Spleen (tissue), 11 donors: ENCODE data around the gene CNTN5. TPM values are rescaled to one million over a fixed set of nuclear protein-coding genes. Genes with fewer than 3 reads are reported as not detected.
"Not testable (repeated sequence)": the region's sequence is repeated elsewhere in the genome, so short reads cannot be mapped to it uniquely, and the experiment has no call there.

Source experiments
- DNase-seq: peaks from one replicate; pipeline ENCODE4 v3.0.0-alpha.2; 2020
- H3K27ac ChIP-seq, 8 donors: fragments of 200-600 bp; sonication (generic) in 7 of 8; 1 replicate in 4 of 8; 2 replicates in 4 of 8; pipeline versions ENCODE4 v1.5.0 to v1.8.0; 2016 to 2021; ENCODE audit warnings: inconsistent platforms in 4 of 8, mild to moderate bottlenecking in 4 of 8, moderate library complexity in 1 of 8
- H3K27me3 ChIP-seq, 7 donors: fragments of 200-600 bp; sonication (generic) in 6 of 7; replicated peaks in 1 of 7; 1 replicate in 4 of 7; 2 replicates in 3 of 7; pipeline versions ENCODE4 v1.5.0 to v1.8.0; 2016 to 2021; ENCODE audit warnings: inconsistent platforms in 3 of 7, mild to moderate bottlenecking in 1 of 7
- H3K36me3 ChIP-seq, 6 donors: fragments of 200-600 bp; sonication (generic) in 5 of 6; 1 replicate in 4 of 6; 2 replicates in 2 of 6; pipeline versions ENCODE4 v1.5.0 to v1.8.0; 2016 to 2021; ENCODE audit warnings: inconsistent platforms in 2 of 6
- H3K4me1 ChIP-seq, 6 donors: fragments of 200-600 bp; sonication (generic) in 5 of 6; 1 replicate in 3 of 6; 2 replicates in 3 of 6; pipeline versions ENCODE4 v1.5.0 to v1.8.0; 2016 to 2021; ENCODE audit warnings: inconsistent platforms in 3 of 6
- H3K4me3 ChIP-seq, 8 donors: fragments of 200-600 bp; sonication (generic) in 7 of 8; 1 replicate in 4 of 8; 2 replicates in 4 of 8; pipeline versions ENCODE4 v1.5.0 to v1.8.0; 2016 to 2021; ENCODE audit warnings: inconsistent platforms in 4 of 8, mild to moderate bottlenecking in 4 of 8, moderate library complexity in 2 of 8
- H3K9me3 ChIP-seq, 8 donors: fragments of 200-600 bp; sonication (generic) in 7 of 8; 1 replicate in 4 of 8; 2 replicates in 4 of 8; pipeline versions ENCODE4 v1.5.0 to v1.8.0; 2016 to 2021; ENCODE audit warnings: inconsistent platforms in 4 of 8
- CTCF ChIP-seq, 11 experiments: fragments of 200-600 bp in 7 of 11; fragments of 450-650 bp in 4 of 11; sonication (generic) in 4 of 11; IDR thresholded peaks in 8 of 11; conservative IDR thresholded peaks in 3 of 11; 1 replicate in 7 of 11; 2 replicates in 4 of 11; pipeline versions ENCODE4 v1.4.0 to v1.8.0; 2016 to 2021; ENCODE audit warnings: antibody characterized with exemption in 11 of 11, inconsistent platforms in 4 of 11, mild to moderate bottlenecking in 1 of 11
- POLR2A ChIP-seq, 3 donors: fragments of 450-650 bp; IDR thresholded peaks; one replicate each; pipeline ENCODE4 v1.5.1; 2017; ENCODE audit warnings: antibody characterized with exemption in 3 of 3, mild to moderate bottlenecking in 1 of 3
- POLR2AphosphoS5 ChIP-seq, 3 donors: sonication (generic); formaldehyde crosslinking; IDR thresholded peaks; one replicate each; pipeline ENCODE4 v1.5.1; 2017; ENCODE audit warnings: antibody characterized with exemption in 3 of 3
- WGBS, 5 donors: extraction: QIAGEN DNeasy Blood & Tissue Kit in 3 of 5; methylation state at CpG; one replicate each; pipeline versions ENCODE4 v1.1.5 to v1.1.7; 2013 to 2018; 5-methylcytosine and 5-hydroxymethylcytosine counted together
- intact Hi-C: fragments of 100-400 bp; cut with DNase I; formaldehyde crosslinking; loops from one replicate; pipeline ENCODE4 v1.15.0; 2023; ENCODE audit warnings: low total_unique reads
- polyA plus RNA-seq, 3 donors: library from polyadenylated mRNA; stranded (reverse); fragments of 200-250 nt; gene quantifications; one replicate each; pipeline ENCODE4 v1.2.1, GENCODE V29; 2013
- total RNA-seq, 7 donors: library from RNA; depleted of rRNA in 3 of 7; stranded (reverse); fragments of >200 nt in 3 of 7; fragmentation: NEBNext Ultra II Directional in 4 of 7; extraction: Animal tissue kit (Norgen Biotek cat#: 25700) in 4 of 7; gene quantifications; one replicate each; pipeline versions ENCODE4 v1.1.0 to v1.2.1, GENCODE V29; 2016 to 2021
- donor health status: healthy with polysubstance abuse.
- donor health status: DM: no; HTN: no; CAD: no; lungs with moderate emphysema.
- donor health status: DM: no; HTN: no; CAD: no.
- donor health status: Bipolar disorder and iron deficiency.
- donor health status: healthy.
- donor health status: DM: no; HTN: no; CAD: no.
- donor health status: DM: yes; HTN: yes; CAD: no.

Gene CNTN5
- total and polyA plus RNA-seq, 10 donors: 0.02 TPM; not detected in 8

GRCh38 chr11:100240025-100240539 lies 1219.3 kb downstream of the CNTN5 start:
- WGBS, 5 donors: 66 to 85% (median 79%) methylated on average over 5 of the region's 5 CpGs
- no peak for DNase-seq
- Histone ChIP-seq H3K36me3 (no peaks in the 10 kb centered on the region), H3K27me3 (no peaks in the 10 kb centered on the region), H3K4me1 (no peaks in the 10 kb centered on the region), H3K27ac (no peak overlapping the region), H3K9me3 (peaks cover 0 to 17% (median 3%) of the 10 kb centered on the region in 8 donors), H3K4me3 (no peak overlapping the region)
- intact Hi-C loops: no loop called here
- no peak for TF ChIP-seq POLR2AphosphoS5 (IDR thresholded peaks at IDR 0.05)
- TF ChIP-seq CTCF (IDR thresholded peaks at IDR 0.05 in 8 of 11, conservative IDR thresholded peaks at IDR 0.05 in 3 of 11): no peak
- no peak for TF ChIP-seq POLR2A (IDR thresholded peaks at IDR 0.05)

- no peak for DNase-seq
- TF ChIP-seq POLR2A (IDR thresholded peaks at IDR 0.05): no peak
- TF ChIP-seq POLR2AphosphoS5 (IDR thresholded peaks at IDR 0.05): no peak
- TF ChIP-seq CTCF (IDR thresholded peaks at IDR 0.05 in 8 of 11, conservative IDR thresholded peaks at IDR 0.05 in 3 of 11): no peak
- no peaks in the 10 kb centered on the region for H3K36me3 ChIP-seq
- no peak overlapping the region for H3K4me3 ChIP-seq
- H3K4me1 ChIP-seq: no peaks in the 10 kb centered on the region
- no peaks in the 10 kb centered on the region for H3K27me3 ChIP-seq
- intact Hi-C loops: no loop called here
- H3K9me3 ChIP-seq: no peaks in the 10 kb centered on the region
- no peak overlapping the region for H3K27ac ChIP-seq
- WGBS, 5 donors: 83 to 94% (median 91%) methylated on average over 1 of the region's 1 CpG
These were observed 1227.0 kb downstream of the CNTN5 start for GRCh38 chr11:100247704-100248103.

GRCh38 chr11:100257238-100257803 lies 1236.6 kb downstream of the CNTN5 start:
- H3K4me3 ChIP-seq, H3K4me1 ChIP-seq, H3K27ac ChIP-seq, H3K36me3 ChIP-seq, intact Hi-C loops, H3K27me3 ChIP-seq, DNase-seq: not testable (repeated sequence)
- H3K9me3 ChIP-seq: peaks cover 0 to 31% (median 12%) of the 10 kb centered on the region in 8 donors
- WGBS, 5 donors: 84 to 96% (median 90%) methylated on average over 6 of the region's 6 CpGs

- TF ChIP-seq CTCF (IDR thresholded peaks at IDR 0.05 in 8 of 11, conservative IDR thresholded peaks at IDR 0.05 in 3 of 11) (no peak), POLR2AphosphoS5 (IDR thresholded peaks at IDR 0.05) (no peak), POLR2A (IDR thresholded peaks at IDR 0.05) (no peak)
- DNase-seq: no peak
- Histone ChIP-seq H3K27me3 (no peaks in the 10 kb centered on the region), H3K36me3 (no peaks in the 10 kb centered on the region), H3K27ac (no peak overlapping the region), H3K9me3 (peaks cover 0 to 38% (median 9%) of the 10 kb centered on the region in 8 donors), H3K4me3 (no peak overlapping the region), H3K4me1 (no peaks in the 10 kb centered on the region)
- WGBS, 5 donors: 75 to 89% (median 80%) methylated on average over 1 of the region's 1 CpG
- intact Hi-C loops: no loop called here
These were observed 1248.8 kb downstream of the CNTN5 start for GRCh38 chr11:100269516-100269915.
